ENCODE results near the gene OLFM1.

Gene OLFM1
- total RNA-seq = 0 to 0.12 (median 0) reads per million in 9 experiments

- Mint-ChIP-seq H3K9me3 (no peaks in the 10 kb centered on the region), H3K27me3 (peaks cover 39 to 59% of the 10 kb centered on the region in 2 donors), H3K27ac (no peak within 1 kb of the TSS), H3K4me1 (ENCODE audit: low read depth in 2 of 2) (peaks cover 4 to 5% of the 10 kb centered on the region in 2 donors), H3K36me3 (ENCODE audit: insufficient read depth) (no peaks in the 10 kb centered on the region), H3K4me3 (no peak within 1 kb of the TSS)
- DNase-seq (no peak), ATAC-seq (replicated peaks) (no peak)
These were observed at the start of gene OLFM1 for GRCh38 chr9:135087489-135087792. TSS of gene OLFM1 (plus strand) at chr9:135087668. CDS start at chr9:135087990, 322 bp downstream.

GRCh38 chr9:135038331-135038730 lies 49.1 kb upstream of the OLFM1 start:
- H3K9me3 Mint-ChIP-seq = no peaks in the 10 kb centered on the region
- no peak overlapping the region for H3K4me3 Mint-ChIP-seq
- no peak for DNase-seq
- ATAC-seq (replicated peaks) = no peak
- no peaks in the 10 kb centered on the region for H3K36me3 Mint-ChIP-seq (ENCODE audit: insufficient read depth)
- H3K27ac Mint-ChIP-seq = no peak overlapping the region
- H3K4me1 Mint-ChIP-seq (ENCODE audit: low read depth in 2 of 2) = no peaks in the 10 kb centered on the region
- H3K27me3 Mint-ChIP-seq = peaks cover 15 to 66% of the 10 kb centered on the region in 2 donors

GRCh38 chr9:135038826-135039225 lies 48.6 kb upstream of the OLFM1 start:
- Mint-ChIP-seq H3K4me3 (no peak overlapping the region), H3K27ac (no peak overlapping the region), H3K36me3 (ENCODE audit: insufficient read depth) (no peaks in the 10 kb centered on the region), H3K9me3 (no peaks in the 10 kb centered on the region), H3K27me3 (peaks cover 15 to 66% of the 10 kb centered on the region in 2 donors), H3K4me1 (ENCODE audit: low read depth in 2 of 2) (no peaks in the 10 kb centered on the region)
- ATAC-seq (replicated peaks) = no peak
- no peak for DNase-seq

GRCh38 chr9:135039266-135039870 lies 48.1 kb upstream of the OLFM1 start:
- Mint-ChIP-seq H3K36me3 (ENCODE audit: insufficient read depth) (no peaks in the 10 kb centered on the region), H3K4me1 (ENCODE audit: low read depth in 2 of 2) (no peaks in the 10 kb centered on the region), H3K4me3 (no peak overlapping the region), H3K9me3 (no peaks in the 10 kb centered on the region), H3K27ac (no peak overlapping the region), H3K27me3 (peaks cover 17 to 67% of the 10 kb centered on the region in 2 donors)
- DNase-seq (no peak), ATAC-seq (replicated peaks) (no peak)

GRCh38 chr9:135039916-135040645 lies 47.4 kb upstream of the OLFM1 start:
- H3K36me3 Mint-ChIP-seq (ENCODE audit: insufficient read depth) = no peaks in the 10 kb centered on the region
- H3K27me3 Mint-ChIP-seq = peaks cover 24 to 67% of the 10 kb centered on the region in 2 donors
- no peak for DNase-seq
- no peaks in the 10 kb centered on the region for H3K9me3 Mint-ChIP-seq
- H3K4me3 Mint-ChIP-seq = no peak overlapping the region
- no peak for ATAC-seq (replicated peaks)
- H3K27ac Mint-ChIP-seq = no peak overlapping the region
- no peaks in the 10 kb centered on the region for H3K4me1 Mint-ChIP-seq (ENCODE audit: low read depth in 2 of 2)

GRCh38 chr9:135040892-135041291 lies 46.6 kb upstream of the OLFM1 start:
- Mint-ChIP-seq H3K4me1 (ENCODE audit: low read depth in 2 of 2) (no peaks in the 10 kb centered on the region), H3K4me3 (no peak overlapping the region), H3K27ac (no peak overlapping the region), H3K36me3 (ENCODE audit: insufficient read depth) (no peaks in the 10 kb centered on the region), H3K27me3 (peaks cover 27 to 67% of the 10 kb centered on the region in 2 donors), H3K9me3 (no peaks in the 10 kb centered on the region)
- ATAC-seq (replicated peaks) (no peak), DNase-seq (no peak)

GRCh38 chr9:135043345-135043744 lies 44.1 kb upstream of the OLFM1 start:
- Mint-ChIP-seq H3K27me3 (peaks cover 32 to 62% of the 10 kb centered on the region in 2 donors), H3K9me3 (no peaks in the 10 kb centered on the region), H3K27ac (no peak overlapping the region), H3K36me3 (ENCODE audit: insufficient read depth) (no peaks in the 10 kb centered on the region), H3K4me1 (ENCODE audit: low read depth in 2 of 2) (no peaks in the 10 kb centered on the region), H3K4me3 (no peak overlapping the region)
- ATAC-seq (replicated peaks) (no peak), DNase-seq (no peak)

GRCh38 chr9:135045264-135045927 lies 42.1 kb upstream of the OLFM1 start:
- no peak for DNase-seq
- Mint-ChIP-seq H3K4me1 (ENCODE audit: low read depth in 2 of 2) (no peaks in the 10 kb centered on the region), H3K9me3 (no peaks in the 10 kb centered on the region), H3K36me3 (ENCODE audit: insufficient read depth) (no peaks in the 10 kb centered on the region), H3K4me3 (no peak overlapping the region), H3K27ac (no peak overlapping the region), H3K27me3 (peaks cover 37 to 68% of the 10 kb centered on the region in 2 donors)
- ATAC-seq (replicated peaks) = no peak

- Mint-ChIP-seq H3K9me3 (no peaks in the 10 kb centered on the region), H3K27ac (no peak overlapping the region), H3K4me3 (no peak overlapping the region), H3K36me3 (ENCODE audit: insufficient read depth) (no peaks in the 10 kb centered on the region), H3K27me3 (peaks cover 37 to 68% of the 10 kb centered on the region in 2 donors), H3K4me1 (ENCODE audit: low read depth in 2 of 2) (no peaks in the 10 kb centered on the region)
- DNase-seq (no peak), ATAC-seq (replicated peaks) (no peak)
These were observed 41.3 kb upstream of the OLFM1 start for GRCh38 chr9:135045928-135046738.

- ATAC-seq (replicated peaks) (no peak), DNase-seq (no peak)
- Mint-ChIP-seq H3K27me3 (peaks cover 43 to 73% of the 10 kb centered on the region in 2 donors), H3K9me3 (no peaks in the 10 kb centered on the region), H3K36me3 (ENCODE audit: insufficient read depth) (no peaks in the 10 kb centered on the region), H3K4me1 (ENCODE audit: low read depth in 2 of 2) (no peaks in the 10 kb centered on the region), H3K27ac (no peak overlapping the region), H3K4me3 (no peak overlapping the region)
These were observed 40.6 kb upstream of the OLFM1 start for GRCh38 chr9:135046739-135047350.

- Mint-ChIP-seq H3K27me3 (peaks cover 45 to 73% of the 10 kb centered on the region in 2 donors), H3K9me3 (no peaks in the 10 kb centered on the region), H3K4me1 (ENCODE audit: low read depth in 2 of 2) (no peaks in the 10 kb centered on the region), H3K4me3 (no peak overlapping the region), H3K27ac (no peak overlapping the region), H3K36me3 (ENCODE audit: insufficient read depth) (no peaks in the 10 kb centered on the region)
- no peak for ATAC-seq (replicated peaks)
- no peak for DNase-seq
These were observed 39.9 kb upstream of the OLFM1 start for GRCh38 chr9:135047521-135047920.

- Mint-ChIP-seq H3K4me1 (ENCODE audit: low read depth in 2 of 2) (no peaks in the 10 kb centered on the region), H3K4me3 (no peak overlapping the region), H3K9me3 (no peaks in the 10 kb centered on the region), H3K27ac (no peak overlapping the region), H3K36me3 (ENCODE audit: insufficient read depth) (no peaks in the 10 kb centered on the region), H3K27me3 (peaks cover 52 to 75% of the 10 kb centered on the region in 2 donors)
- DNase-seq (no peak), ATAC-seq (replicated peaks) (no peak)
These were observed 39.3 kb upstream of the OLFM1 start for GRCh38 chr9:135048046-135048757.

All from effector memory CD8-positive, alpha-beta T cell (primary cell).